ENCODE measurements around the gene CRHR2. TPM values are rescaled to one million over a fixed set of nuclear protein-coding genes. Genes with fewer than 3 reads are reported as not detected.

Gene CRHR2
- total RNA-seq, 2 experiments from 2014 or later: not detected

DNA sequence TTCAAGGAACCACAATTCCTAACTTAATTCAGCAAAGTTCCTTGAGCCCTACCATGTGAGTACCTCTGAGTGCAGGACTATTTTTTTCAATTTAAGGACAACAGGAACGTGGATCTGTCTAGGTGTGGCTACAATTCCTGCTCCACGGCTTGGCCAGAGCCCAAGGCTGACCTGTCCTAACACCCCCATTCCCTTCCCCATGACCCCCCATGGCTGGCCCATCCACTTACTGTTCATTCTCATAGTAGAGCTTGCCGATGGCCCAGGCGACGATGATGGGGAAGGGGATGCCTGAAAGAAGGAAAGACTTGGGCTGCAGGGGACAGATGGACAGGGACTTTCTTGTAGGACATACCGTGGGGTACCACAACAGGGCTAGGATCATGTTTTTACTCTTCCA is 20.3 kb downstream of the CRHR2 start:
- POLR2A ChIA-PET: no interaction called here

DNA sequence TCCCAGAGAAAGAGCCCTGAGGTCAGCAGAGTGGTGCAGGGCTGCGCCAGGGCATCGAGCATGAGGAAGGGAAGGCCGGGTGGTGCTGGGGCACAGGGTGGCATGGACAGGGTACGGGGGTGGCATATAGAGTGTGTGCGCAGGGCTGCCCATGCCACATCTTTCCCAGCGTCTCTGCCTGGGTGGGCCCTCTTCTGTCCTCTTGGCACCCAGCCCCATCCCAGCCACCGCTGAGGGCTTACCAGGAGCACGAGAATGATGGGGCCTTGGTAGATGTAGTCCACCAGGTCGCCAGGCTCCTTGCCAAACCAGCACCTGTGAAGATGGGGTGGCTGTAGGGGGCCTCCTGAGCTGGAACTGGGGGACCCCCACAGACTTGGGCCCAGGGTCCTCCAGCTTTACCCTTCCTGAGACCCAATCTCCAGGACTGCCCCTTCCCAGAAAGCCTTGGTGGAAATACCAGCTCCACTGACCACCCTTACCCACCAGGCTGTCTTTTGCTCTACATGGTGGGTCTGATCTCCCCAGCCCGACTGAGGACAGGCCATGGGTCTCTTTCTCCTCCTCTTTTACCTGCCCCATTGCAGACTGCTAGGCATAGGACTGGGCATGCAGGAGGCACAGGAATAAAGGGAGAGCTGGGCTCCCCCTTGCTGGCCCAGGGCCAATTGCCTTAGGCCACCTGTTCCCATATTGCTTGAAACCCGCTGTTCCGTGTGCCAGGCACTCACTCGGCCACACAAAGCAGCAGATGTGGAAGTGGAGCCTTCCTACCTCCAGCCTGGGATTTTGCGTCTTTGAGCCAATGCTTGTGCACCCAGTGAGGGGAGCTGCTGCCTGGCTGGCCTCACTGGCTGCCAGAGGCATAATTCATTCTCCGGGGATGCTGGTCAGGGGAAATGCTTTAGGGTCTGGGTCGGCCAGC is 21.7 kb downstream of the CRHR2 start:
- no peak overlapping the region for H3K4me3 Mint-ChIP-seq
- H3K27me3 Mint-ChIP-seq: no peaks in the 10 kb centered on the region
- H3K36me3 Mint-ChIP-seq (ENCODE audit: low read depth): no peaks in the 10 kb centered on the region
- H3K4me3 ChIP-seq (ENCODE audit: low read length): no peak overlapping the region
- no peak overlapping the region for H3K27ac ChIP-seq (ENCODE audit: low read depth in 1 of 2, low read length in 2 of 2)
- H3K9me3 ChIP-seq (ENCODE audit: control insufficient read depth in 1 of 2, insufficient read depth in 1 of 2, low read length in 2 of 2): no peaks in the 10 kb centered on the region
- POLR2A ChIA-PET: no interaction called here
- no peaks in the 10 kb centered on the region for H3K27me3 ChIP-seq (ENCODE audit: control insufficient read depth in 1 of 2, insufficient read depth in 2 of 2, low read length in 2 of 2)
- intact Hi-C loops (cut with DNase I, micrococcal nuclease): no loop called here
- H3K9me3 Mint-ChIP-seq: no peaks in the 10 kb centered on the region
- ATAC-seq (ENCODE audit: poor library complexity): no peak
- H3K4me1 Mint-ChIP-seq (ENCODE audit: low read depth): no peaks in the 10 kb centered on the region
- no peaks in the 10 kb centered on the region for H3K36me3 ChIP-seq (ENCODE audit: insufficient read depth, low read length)
- no peaks in the 10 kb centered on the region for H3K4me1 ChIP-seq (ENCODE audit: insufficient read depth, low read length)
- CTCF ChIA-PET: no interaction called here
- DNase-seq: no peak
- TF ChIP-seq, protein P1, sequence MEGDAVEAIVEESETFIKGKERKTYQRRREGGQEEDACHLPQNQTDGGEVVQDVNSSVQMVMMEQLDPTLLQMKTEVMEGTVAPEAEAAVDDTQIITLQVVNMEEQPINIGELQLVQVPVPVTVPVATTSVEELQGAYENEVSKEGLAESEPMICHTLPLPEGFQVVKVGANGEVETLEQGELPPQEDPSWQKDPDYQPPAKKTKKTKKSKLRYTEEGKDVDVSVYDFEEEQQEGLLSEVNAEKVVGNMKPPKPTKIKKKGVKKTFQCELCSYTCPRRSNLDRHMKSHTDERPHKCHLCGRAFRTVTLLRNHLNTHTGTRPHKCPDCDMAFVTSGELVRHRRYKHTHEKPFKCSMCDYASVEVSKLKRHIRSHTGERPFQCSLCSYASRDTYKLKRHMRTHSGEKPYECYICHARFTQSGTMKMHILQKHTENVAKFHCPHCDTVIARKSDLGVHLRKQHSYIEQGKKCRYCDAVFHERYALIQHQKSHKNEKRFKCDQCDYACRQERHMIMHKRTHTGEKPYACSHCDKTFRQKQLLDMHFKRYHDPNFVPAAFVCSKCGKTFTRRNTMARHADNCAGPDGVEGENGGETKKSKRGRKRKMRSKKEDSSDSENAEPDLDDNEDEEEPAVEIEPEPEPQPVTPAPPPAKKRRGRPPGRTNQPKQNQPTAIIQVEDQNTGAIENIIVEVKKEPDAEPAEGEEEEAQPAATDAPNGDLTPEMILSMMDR (IDR thresholded peaks at IDR 0.05): no peak
- no peak overlapping the region for H3K27ac Mint-ChIP-seq

More for the DNA sequence above, 20.3 kb downstream of the CRHR2 start:
- H3K4me1 ChIP-seq (ENCODE audit: insufficient read depth, low read length): no peaks in the 10 kb centered on the region
- Mint-ChIP-seq H3K36me3 (ENCODE audit: low read depth) (no peaks in the 10 kb centered on the region), H3K27me3 (no peaks in the 10 kb centered on the region), H3K4me1 (ENCODE audit: low read depth) (no peaks in the 10 kb centered on the region), H3K9me3 (no peaks in the 10 kb centered on the region), H3K4me3 (no peak overlapping the region), H3K27ac (no peak overlapping the region)
- no peaks in the 10 kb centered on the region for H3K36me3 ChIP-seq (ENCODE audit: insufficient read depth, low read length)
- H3K27ac ChIP-seq (ENCODE audit: low read depth in 1 of 2, low read length in 2 of 2): no peak overlapping the region
- intact Hi-C loops (cut with DNase I, micrococcal nuclease): no loop called here
- no peak for DNase-seq
- no peaks in the 10 kb centered on the region for H3K9me3 ChIP-seq (ENCODE audit: control insufficient read depth in 1 of 2, insufficient read depth in 1 of 2, low read length in 2 of 2)
- CTCF ChIA-PET: no interaction called here
- no peak for ATAC-seq (ENCODE audit: poor library complexity)
- no peaks in the 10 kb centered on the region for H3K27me3 ChIP-seq (ENCODE audit: control insufficient read depth in 1 of 2, insufficient read depth in 2 of 2, low read length in 2 of 2)
- H3K4me3 ChIP-seq (ENCODE audit: low read length): no peak overlapping the region
- TF ChIP-seq, protein P1 (IDR thresholded peaks at IDR 0.05): no peak

DNA sequence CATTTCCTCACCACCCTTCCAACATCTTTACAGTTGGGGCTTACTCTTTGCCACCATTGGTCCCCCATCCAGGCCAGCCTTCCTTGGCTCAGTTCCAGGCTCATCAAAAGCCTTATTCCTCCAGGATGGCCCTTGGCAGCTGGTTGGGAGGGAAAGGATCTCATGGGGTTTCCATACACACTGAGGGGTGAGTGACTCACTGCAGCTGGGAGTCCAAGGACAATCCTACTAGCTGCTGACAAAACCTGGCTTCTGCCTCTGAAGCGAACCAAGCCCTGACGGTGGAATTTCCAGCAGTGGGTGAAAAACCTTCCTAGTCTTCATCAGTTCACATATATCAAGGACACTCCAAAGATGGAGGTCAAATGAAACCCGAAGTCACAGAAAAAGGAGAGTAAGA is 22.9 kb downstream of the CRHR2 start:
- Mint-ChIP-seq H3K27me3 (no peaks in the 10 kb centered on the region), H3K4me1 (ENCODE audit: low read depth) (no peaks in the 10 kb centered on the region), H3K36me3 (ENCODE audit: low read depth) (no peaks in the 10 kb centered on the region), H3K4me3 (no peak overlapping the region), H3K9me3 (no peaks in the 10 kb centered on the region), H3K27ac (no peak overlapping the region)
- ChIA-PET POLR2A (interaction anchor here (0.6 kb wide), 1 partner anchor 88 kb away, joined by 3 read pairs; no protein-coding TSS in a partner anchor), CTCF (no interaction called here)
- Histone ChIP-seq H3K9me3 (ENCODE audit: control insufficient read depth in 1 of 2, insufficient read depth in 1 of 2, low read length in 2 of 2) (no peaks in the 10 kb centered on the region), H3K4me3 (ENCODE audit: low read length) (no peak overlapping the region), H3K4me1 (ENCODE audit: insufficient read depth, low read length) (no peaks in the 10 kb centered on the region), H3K27ac (ENCODE audit: low read depth in 1 of 2, low read length in 2 of 2) (no peak overlapping the region), H3K27me3 (ENCODE audit: control insufficient read depth in 1 of 2, insufficient read depth in 2 of 2, low read length in 2 of 2) (no peaks in the 10 kb centered on the region), H3K36me3 (ENCODE audit: insufficient read depth, low read length) (no peaks in the 10 kb centered on the region)
- ATAC-seq (ENCODE audit: poor library complexity): no peak
- TF ChIP-seq, protein P1 (IDR thresholded peaks at IDR 0.05): no peak
- no peak for DNase-seq
- intact Hi-C loops (cut with DNase I, micrococcal nuclease): no loop called here

All from CD4-positive, alpha-beta T cell (primary cell).